CD4-positive, alpha-beta T cell treated with Interleukin-12 subunit alpha and Interleukin-12 subunit beta, for 1 hour (primary cell): ENCODE data around the gene NLRP12.
"Not testable (repeated sequence)": the region's sequence is repeated elsewhere in the genome, so short reads cannot be mapped to it uniquely, and the experiment has no call there.

Source experiments
- DNase-seq: peaks from one replicate; pipeline ENCODE4 v3.0.0-alpha.2; 2020

NLRP12 gene

DNA sequence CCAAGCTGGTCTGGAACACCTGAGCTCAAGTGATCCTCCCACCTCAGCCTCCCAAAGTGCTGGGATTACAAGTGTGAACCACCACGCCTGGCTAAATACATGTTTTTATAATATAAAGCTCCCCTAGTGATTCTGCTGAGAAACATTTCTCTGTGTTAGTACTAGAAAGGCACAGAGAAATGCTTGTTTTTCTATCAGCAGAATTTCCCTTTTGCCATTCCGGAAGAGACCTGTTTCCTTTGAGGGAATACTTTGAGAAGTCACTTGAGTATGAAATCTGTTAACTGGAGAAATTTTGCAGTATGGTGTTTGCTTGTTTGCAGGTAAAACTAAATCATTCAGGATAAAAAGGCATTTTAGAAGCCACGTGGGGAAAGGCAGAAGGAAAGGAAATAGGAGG is 4.4 kb upstream of the NLRP12 start:
- DNase-seq: no peak

GRCh38 chr19:53826876-53827275 is 2.8 kb upstream of the NLRP12 start:
- DNase-seq: no peak

- no peak for DNase-seq
These were observed 564 bp downstream of the NLRP12 start for GRCh38 chr19:53823380-53824120.

- DNase-seq: no peak
These were observed 4.3 kb downstream of the NLRP12 start for GRCh38 chr19:53819861-53820260.

- no peak for DNase-seq
These were observed 5.4 kb downstream of the NLRP12 start for GRCh38 chr19:53818756-53819155.

GRCh38 chr19:53813996-53814395 is 10.1 kb downstream of the NLRP12 start:
- no peak for DNase-seq

GRCh38 chr19:53812335-53812734 is 11.8 kb downstream of the NLRP12 start:
- no peak for DNase-seq

GRCh38 chr19:53810891-53811290 is 13.2 kb downstream of the NLRP12 start:
- DNase-seq: no peak

DNA sequence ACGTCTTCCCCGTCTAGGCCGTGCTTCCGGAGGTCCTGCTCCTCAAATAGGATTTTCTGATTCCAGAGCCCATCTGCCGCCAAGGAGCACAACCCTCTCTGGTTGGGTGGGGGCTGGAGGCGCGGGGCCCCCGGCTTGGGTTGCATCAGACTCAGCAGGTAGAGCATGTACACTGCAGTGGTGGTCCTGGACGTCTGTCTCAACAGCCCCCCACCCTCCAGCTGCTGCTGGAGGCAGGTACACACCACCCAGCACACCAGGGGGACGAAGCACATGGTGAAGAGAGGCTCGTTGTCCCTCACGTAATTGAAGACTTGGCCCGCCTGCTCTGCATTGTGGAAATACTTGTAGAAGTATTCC is 13.9 kb downstream of the NLRP12 start:
- DNase-seq: no peak

GRCh38 chr19:53809518-53810186 is 14.5 kb downstream of the NLRP12 start:
- DNase-seq: no peak

GRCh38 chr19:53808710-53809125 is 15.4 kb downstream of the NLRP12 start:
- DNase-seq: no peak

- DNase-seq: no peak
These were observed 22.9 kb downstream of the NLRP12 start for GRCh38 chr19:53801257-53801656.

GRCh38 chr19:53795019-53795418 is 29.1 kb downstream of the NLRP12 start:
- DNase-seq: no peak

DNA sequence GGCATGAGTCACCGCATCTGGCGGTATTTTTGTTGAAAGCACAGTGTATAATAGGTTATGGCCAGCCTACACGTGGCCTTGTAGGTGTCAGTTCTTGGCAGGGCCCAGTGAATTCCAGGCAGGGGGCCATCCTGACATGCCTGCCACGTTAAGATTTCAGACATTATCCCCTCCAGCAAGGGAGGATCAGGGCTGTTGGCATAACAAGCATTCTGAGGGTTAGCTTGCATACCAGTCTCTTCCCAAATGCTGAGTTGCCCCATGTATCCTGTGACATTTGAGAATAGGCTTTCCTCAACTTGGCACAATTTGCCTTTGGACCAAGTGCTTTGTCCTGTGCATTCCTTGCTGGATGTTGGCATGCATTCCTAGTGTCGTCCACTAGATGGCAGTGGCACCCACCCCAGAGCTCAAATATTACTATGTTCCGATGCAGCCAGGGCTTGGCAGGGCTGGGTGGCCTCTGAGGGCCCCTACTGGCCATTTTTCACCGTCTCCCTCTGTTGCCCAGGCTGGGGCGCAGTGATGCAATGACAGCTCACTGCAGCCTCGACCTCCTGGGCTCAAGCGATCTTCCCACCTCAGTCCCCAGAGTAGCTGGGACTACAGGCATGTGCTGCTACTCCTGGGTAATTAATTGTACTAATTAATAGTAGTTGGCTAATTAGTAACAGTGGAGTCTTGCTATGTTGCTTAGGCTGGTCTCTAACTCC is 31.2 kb downstream of the NLRP12 start:
- DNase-seq: peak; percentile 75

DNA sequence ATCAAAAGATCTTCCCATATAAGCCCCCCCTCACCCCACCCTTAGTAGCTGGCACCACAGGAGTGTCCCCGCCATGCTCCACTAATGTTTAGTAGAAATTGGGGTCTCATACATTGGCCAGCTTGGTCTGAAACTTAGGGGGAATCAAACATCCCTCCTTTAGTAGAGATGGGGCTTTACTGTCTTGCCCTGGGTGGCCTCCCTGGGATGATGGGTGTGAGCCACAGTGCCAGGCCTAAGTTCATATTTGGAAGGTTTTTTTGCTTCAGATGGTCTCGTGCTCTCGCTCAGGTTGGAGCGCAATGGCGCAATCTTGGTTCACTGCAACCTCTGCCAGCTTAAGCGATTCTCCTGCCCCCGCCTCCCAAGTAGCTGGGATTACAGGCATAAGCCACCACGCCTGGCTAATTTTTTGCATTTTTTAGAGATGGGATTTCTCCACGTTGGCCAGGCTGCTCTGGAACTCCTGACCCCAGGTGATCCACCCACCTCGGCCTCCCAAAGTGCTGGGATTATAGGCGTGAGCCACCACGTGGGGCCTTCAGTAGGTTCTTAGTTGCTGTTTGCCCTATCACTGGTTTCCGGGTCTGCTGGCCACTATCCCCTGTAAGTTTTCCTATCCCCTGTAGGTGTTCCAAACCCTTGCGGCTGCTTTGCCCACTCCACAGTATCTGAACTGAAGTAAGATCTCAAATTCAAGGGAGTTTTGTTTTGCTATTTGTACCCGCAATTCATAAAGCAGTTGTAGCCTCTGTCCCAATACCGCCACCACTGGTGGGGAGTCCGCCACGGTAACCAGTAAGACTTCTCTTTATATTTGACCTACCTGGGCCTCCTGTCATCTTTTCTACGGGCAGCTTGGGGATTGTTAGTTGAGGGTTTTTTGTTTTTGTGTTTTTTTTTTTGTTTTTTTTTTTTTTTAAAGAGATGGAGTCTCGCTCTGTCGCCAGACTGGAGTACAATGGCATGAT is 34.1 kb downstream of the NLRP12 start:
- DNase-seq: no peak

GRCh38 chr19:53787266-53787665 is 36.8 kb downstream of the NLRP12 start:
- DNase-seq: no peak

DNA sequence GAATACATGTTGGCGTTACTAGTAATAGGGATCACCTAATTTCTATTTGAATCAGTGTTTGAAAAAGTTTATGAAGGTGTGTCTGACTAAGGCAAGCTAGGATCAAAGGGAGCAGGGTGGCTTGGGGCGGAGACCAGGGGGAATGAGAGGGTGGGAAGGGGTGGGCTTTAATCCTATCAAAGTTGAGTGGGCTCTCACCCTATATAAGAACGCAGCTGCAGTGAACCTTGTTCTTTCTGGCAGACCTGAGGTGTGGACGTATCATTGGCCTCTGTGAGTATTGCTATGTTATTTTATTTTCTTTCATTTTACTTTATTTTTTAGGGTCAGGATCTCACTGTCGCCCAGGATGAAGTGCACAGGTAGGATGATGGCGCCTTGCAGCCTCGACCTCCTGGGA is 37.4 kb downstream of the NLRP12 start:
- no peak for DNase-seq

GRCh38 chr19:53785196-53785889 is 38.8 kb downstream of the NLRP12 start:
- no peak for DNase-seq

DNA sequence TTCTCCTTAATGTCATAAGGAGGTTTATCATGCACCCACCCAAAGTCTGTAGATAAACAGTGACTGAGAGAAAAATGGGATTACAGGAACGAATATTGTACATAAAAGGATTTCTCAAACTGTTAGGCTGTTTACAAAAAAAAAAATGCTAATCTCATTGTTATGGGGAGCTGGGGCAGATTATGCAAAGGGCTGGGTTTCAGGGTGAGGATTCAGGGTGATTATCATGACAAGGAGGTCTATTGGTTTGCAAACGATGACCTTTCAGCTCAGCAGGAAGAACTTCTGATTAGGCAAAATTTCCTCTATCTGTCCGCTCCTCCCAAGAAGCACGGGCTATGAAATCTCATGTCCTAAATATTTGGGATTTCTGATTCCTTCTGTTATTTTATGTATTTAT is 41.4 kb downstream of the NLRP12 start:
- DNase-seq: no peak

DNA sequence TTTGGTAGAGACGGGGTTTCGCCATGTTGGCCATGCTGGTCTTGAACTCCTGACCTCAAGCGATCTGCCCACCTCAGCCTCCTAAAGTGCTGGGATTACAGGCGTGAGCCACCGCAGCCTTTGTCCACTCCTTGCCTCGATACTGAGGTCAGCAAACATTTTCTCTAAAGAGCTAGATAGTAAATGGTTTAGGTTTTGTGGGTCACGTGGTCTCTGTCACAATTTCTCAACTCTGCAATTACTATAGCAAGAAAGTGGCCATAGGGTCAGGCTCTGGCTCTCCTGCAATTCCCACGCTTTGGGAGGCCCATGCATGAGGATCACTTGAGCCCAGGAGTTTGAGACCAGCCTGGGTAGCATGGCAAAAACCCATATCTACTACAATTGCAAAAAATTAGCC is 42.8 kb downstream of the NLRP12 start:
- not testable (repeated sequence) for DNase-seq

GRCh38 chr19:53780506-53780905 is 43.6 kb downstream of the NLRP12 start:
- no peak for DNase-seq

DNA sequence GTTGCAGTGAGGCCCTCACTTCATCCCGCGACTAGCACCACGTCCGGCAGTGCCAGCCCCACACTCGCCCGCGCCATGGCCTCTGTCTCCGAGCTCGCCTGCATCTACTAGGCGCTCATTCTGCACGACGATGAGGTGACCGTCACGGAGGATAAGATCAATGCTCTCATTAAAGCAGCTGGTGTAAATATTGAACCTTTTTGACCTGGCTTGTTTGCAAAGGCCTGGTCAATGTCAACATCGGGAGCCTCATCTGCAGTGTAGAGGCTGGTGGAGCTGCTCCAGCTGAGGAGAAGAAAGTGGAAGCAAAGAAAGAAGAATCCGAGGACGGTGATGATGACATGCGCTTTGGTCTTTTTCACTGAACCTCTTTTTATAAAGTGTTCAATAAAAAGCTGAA is 48.6 kb downstream of the NLRP12 start:
- no peak for DNase-seq
